ENCODE data around the gene TSPAN32.

The TSPAN32 gene

GRCh38 chr11:2300290-2300935 is 1.4 kb upstream of the TSPAN32 start:
- TF ChIP-seq CTCF (IDR thresholded peaks at IDR 0.05; ENCODE audit: insufficient read depth, low read depth, low read length, missing control alignments), result no peak
- no peak overlapping the region for H3K4me3 ChIP-seq (ENCODE audit: low read depth, low read length)
- DNase-seq (ENCODE audit: low read depth), result no peak

- no peak for DNase-seq (ENCODE audit: low read depth)
Observed at GRCh38 chr11:2300936-2301630, 730 bp upstream of the TSPAN32 start.

GRCh38 chr11:2302306-2302895 is 588 bp downstream of the TSPAN32 start:
- TF ChIP-seq CTCF (IDR thresholded peaks at IDR 0.05; ENCODE audit: insufficient read depth, low read depth, low read length, missing control alignments), result no peak
- H3K4me3 ChIP-seq (ENCODE audit: low read depth, low read length), result no peak overlapping the region
- no peak for DNase-seq (ENCODE audit: low read depth)

More at GRCh38 chr11:2300936-2301630, 730 bp upstream of the TSPAN32 start:
- no peak overlapping the region for H3K4me3 ChIP-seq (ENCODE audit: low read depth, low read length)
- no peak for TF ChIP-seq CTCF (IDR thresholded peaks at IDR 0.05; ENCODE audit: insufficient read depth, low read depth, low read length, missing control alignments)

GRCh38 chr11:2302896-2303626 is 1.2 kb downstream of the TSPAN32 start:
- no peak for DNase-seq (ENCODE audit: low read depth)
- no peak for TF ChIP-seq CTCF (IDR thresholded peaks at IDR 0.05; ENCODE audit: insufficient read depth, low read depth, low read length, missing control alignments)
- no peak overlapping the region for H3K4me3 ChIP-seq (ENCODE audit: low read depth, low read length)

- DNase-seq (ENCODE audit: low read depth), result no peak
- H3K4me3 ChIP-seq (ENCODE audit: low read depth, low read length), result no peak overlapping the region
- TF ChIP-seq CTCF (IDR thresholded peaks at IDR 0.05; ENCODE audit: insufficient read depth, low read depth, low read length, missing control alignments), result no peak
Observed at GRCh38 chr11:2303627-2304505, 2.1 kb downstream of the TSPAN32 start.

- no peak for DNase-seq (ENCODE audit: low read depth)
- no peak overlapping the region for H3K4me3 ChIP-seq (ENCODE audit: low read depth, low read length)
- no peak for TF ChIP-seq CTCF (IDR thresholded peaks at IDR 0.05; ENCODE audit: insufficient read depth, low read depth, low read length, missing control alignments)
Observed at GRCh38 chr11:2304506-2305139, 2.8 kb downstream of the TSPAN32 start.

Data from GM12865 (cell line).